GM15510 (cell line): ENCODE results near the gene CHD3.

Experiments
- POLR2A ChIP-seq: IDR thresholded peaks from 3 replicates; pipeline ENCODE4 v1.6.1; 2011; ENCODE audit warnings: borderline replicate concordance; ENCODE audit not compliant: insufficient read length; ENCODE audit errors: extremely low read depth

CHD3 gene

DNA sequence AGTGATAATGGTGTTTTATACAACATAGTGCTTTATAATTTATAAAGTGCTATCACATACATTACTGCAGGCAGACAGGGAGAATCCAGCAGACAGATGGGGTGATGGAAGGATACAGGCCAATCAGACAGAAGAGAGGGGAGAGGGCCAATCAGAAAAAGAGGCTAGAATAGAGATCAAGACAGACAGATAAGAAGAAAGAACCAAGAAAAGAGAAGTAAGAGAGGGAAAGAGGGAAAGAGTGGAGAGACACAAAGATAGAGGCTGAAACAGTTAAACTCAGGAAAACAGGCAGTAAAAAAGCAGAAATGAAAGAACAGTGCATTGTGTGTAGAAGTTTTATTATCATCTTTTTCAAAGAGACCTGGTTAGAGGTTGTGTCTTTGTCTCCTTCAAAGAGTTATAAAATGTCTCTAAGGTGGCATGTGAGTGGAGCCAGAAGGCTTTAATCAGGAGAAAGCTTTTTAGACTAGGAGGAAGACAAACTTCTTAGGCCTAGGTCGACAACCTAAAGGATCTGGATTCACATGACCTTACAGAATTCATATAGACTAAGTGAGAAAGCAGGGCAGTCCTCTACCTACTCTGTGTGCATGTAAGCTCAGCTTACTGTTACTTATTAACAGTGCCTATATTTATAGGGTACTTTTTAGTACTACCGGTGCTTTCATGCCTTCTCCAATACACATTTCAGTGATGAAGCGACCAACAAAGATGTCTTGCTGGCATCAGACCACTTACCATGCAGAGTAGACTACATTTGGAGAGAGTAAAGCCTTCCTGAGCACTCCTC is 8.3 kb upstream of the CHD3 start:
- TF ChIP-seq POLR2A: no peak

DNA sequence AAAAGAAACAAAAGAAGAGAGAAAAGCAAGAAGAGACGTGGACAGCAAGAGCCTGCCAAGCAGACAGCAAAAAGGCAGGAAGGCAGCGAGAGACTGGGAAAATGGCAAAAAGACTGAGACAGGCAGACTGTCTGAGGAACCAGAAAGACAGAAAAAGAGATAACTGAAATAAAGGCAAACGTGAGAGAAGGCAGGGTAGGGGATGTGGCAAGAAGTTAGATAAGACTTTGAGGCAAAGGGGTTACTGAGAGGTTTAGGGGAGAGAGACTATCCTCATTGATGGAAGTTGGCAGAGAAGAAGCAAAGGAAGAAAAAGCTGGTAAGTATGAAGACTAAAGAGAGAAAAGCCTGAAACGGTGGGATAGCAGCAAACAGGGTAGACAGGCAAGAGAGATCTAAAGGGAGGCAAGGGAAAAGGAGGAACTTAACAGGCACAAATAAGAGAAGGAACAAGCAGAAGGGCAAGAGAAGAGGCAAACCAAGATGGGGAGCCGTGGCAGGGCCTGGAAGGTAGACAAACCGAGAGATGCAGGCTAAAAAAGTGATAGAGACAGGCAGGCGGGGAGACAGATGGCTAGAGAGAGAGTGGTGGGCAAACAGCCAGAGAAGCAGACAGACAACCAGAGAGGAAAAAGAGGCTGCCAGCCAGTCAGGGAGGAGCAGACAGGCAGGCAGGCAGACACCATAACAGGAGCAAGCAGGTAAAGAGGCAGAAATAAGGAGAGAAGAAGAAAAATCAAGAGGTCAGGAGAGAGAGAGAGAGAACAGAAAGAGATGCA is 7.1 kb upstream of the CHD3 start:
- no peak for TF ChIP-seq POLR2A

DNA sequence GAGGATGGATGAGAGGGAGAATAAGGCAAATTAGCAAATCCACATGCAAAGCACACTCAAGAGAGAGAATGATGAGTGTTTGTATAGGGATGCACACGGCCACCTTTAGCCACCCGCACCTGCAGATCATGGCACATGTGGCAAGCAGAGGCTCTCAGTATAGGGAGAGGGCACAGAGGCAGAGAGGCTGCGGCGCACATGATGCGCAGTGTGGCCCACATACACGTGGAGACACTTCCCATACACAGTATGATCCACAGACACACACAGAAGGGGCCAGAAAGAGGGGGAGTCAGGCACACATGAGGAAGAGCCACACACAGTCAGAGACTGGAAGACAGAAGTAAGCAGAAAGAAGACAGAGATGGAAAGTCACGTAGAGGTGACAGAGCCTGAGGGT is 6.5 kb upstream of the CHD3 start:
- TF ChIP-seq POLR2A: no peak

- TF ChIP-seq POLR2A: no peak
Measured at GRCh38 chr17:7882629-7883028, 6.0 kb upstream of the CHD3 start.

DNA sequence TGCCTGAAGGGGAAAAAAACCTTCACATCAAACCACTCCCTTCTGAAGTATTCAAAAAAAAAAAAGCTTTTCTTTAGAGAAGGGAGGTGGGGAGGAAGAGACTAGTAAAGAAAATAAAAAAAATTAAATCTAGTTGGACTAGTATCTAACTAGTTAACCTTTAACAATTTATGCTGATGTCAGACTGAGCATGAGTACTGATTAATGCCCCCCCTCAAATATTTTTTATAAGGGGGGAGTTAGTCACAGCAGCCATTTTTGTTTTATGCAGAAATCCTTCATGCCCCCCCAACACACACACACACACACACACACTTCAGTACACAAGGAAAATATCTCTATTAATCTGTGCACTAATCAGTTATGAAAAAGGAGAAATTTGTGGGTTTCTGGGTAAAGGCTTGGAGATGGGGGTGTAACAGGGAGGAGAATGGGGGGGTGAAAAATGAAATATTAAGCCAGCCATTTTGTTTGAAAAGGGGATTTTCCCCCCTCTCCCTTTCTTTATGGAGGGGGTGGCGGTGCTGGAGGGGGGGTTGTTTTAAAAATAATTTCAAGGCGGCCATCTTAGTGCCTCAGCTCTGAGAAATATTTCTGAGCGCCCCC is 4.7 kb upstream of the CHD3 start:
- no peak for TF ChIP-seq POLR2A

DNA sequence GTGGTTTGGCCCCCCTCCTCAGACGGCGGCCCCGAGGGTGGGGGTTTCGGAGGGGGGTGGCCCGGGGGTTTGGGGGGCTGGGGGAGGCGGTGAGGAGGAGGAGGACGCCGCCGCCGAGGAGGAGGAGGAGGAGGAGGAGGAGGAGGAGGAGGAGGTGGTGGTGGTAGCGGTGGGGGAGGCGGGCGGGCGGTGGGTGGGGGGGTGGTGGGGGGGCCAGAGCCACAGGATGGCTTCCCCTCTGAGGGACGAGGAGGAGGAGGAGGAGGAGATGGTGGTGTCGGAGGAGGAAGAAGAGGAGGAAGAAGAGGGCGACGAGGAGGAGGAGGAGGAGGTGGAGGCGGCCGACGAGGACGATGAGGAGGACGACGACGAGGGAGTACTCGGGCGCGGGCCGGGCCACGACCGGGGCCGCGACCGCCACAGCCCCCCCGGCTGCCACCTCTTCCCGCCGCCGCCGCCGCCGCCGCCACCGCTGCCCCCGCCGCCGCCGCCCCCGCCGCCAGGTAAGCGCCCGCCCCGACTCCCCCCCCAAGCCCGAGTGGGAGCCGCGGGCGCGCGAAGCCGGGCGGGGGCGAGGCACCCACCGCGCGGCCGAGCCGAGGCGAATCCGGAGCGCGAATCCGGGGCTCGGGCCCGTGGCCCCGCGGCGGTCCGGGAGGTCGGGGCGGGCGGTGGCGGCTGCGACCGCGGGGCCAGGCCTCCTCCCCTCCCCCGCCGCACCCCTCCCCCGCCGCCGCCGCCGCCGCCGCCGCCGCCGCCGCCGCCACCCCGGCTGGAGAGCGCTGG is 3.8 kb upstream of the CHD3 start:
- TF ChIP-seq POLR2A: no peak

DNA sequence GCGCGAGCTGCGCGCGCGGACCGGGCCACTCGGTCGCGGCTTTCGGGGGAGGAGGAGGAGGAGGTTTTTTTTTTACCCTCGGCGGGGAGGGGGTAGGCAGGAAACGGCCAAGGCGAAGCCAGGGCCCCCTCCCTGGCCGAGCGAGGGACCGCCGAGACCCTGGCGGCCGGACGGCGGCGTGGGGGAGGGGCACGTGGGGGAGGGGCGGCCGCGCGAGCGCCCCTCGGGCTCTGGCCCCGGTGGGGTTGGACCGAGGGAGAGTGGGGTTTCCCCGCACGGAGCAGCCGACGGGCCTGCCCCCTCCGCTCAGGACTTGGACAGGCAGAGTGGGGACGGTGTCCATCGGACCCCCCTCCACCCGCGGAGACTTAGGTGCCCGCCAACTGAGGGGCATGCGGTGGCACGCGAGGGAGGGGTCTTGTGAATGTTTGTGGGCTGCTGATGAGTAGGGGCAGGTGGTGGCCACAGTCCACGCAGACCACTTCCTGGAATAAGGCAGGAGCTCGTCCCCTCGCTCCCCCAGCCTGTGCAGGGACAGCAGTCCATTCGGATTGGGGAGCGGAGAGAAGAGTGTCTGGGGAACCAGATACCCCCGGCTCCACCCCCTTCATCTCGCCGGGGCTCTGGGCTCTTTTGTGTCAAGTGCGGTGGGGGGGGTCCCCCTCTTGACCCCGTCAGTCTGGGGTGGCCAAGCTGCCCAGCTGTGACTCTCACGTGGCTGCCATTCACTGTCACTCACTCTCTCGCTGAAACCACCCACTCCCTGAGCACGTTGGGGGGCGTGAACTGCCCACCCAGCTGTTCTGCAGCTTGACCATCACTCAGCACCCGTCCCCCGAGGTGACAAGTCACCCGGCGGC is 3.0 kb upstream of the CHD3 start:
- peak; percentile 50 for TF ChIP-seq POLR2A

DNA sequence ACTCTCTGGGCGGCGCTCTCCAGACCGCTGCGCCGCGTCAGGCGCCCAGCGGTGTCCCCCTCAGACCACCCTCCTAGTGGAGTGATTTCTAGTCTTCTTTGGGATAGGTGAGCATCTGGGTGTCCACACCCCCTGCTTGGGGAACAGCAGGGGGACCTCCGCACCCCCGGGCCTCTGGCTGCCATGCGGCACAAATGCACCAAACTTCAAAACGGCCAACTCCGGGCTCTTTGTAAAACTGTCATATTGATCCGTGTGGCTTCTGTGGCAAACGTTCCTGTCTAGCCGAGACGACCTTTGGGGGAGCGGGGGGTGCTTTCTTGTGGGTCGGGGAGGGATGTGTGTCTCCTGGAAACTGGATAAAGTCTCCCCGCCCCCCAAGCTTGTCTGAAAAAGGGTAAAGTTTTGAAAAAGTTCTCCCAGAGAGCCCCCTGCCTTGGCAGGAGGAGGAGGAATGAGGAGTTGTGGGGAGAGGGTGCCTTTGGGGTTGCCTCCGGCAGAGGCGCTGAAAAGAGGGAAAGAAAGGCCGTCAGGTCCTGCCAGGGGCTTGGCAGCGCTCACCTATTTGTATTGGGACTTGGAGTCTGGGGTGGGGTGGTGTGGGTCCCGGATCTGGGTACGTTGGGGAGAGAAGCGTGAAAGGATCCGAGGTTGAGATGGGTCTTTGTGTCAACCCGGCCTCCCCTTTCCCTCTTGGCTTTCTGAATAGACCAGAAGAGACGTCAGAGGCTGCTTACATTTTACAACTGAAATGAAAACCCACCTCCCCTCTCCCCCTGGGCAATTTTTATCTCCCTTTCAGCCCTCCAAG is 2.2 kb upstream of the CHD3 start:
- no peak for TF ChIP-seq POLR2A

GRCh38 chr17:7887038-7887481 is 1.5 kb upstream of the CHD3 start:
- TF ChIP-seq POLR2A: no peak

- TF ChIP-seq POLR2A: peak; percentile 43
Measured at GRCh38 chr17:7887482-7888183, 956 bp upstream of the CHD3 start.

DNA sequence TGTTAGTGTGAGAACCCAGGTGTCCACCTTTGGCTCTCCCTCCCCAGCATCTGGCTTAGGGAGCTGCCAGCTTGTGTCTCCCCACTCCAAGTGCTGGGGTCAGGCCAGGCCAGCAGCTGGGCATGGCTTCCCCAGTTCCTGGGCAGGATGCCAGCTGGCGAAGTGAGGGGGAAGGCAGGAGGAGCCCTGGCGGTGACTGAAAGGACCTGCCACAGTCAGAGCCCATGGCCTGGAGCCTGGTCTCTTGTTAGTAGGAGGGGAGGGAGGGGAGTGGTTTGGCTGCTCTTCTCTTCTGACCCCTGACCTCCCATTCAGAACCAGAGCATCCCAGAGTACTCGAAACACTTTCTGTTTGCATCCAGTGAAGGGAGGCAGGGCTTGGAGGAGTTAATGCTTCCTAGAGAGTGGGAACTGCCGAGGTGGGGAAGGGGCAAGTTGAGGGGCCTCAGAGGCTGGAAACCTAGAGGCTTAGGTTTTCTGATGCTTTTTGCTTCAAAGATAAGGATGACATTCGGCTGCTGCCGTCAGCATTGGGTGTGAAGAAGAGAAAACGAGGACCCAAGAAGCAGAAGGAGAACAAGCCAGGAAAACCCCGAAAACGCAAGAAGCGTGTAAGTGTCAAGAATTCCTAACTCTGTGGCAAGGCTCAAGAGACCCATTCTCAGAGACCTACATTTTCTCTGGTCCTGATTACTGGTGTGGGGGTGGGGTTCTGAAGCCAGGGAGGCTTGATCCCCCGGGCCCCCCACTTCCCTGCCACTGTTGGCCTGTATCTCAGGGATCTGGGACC is 772 bp downstream of the CHD3 start:
- no peak for TF ChIP-seq POLR2A
